ENCODE results near the gene ATXN7L3.

- TF ChIP-seq FOXM1 (IDR thresholded peaks at IDR 0.05; ENCODE audit: low read depth, low read length) (no peak), SRF (IDR thresholded peaks at IDR 0.05; ENCODE audit: low read depth in 2 of 2, low read length in 2 of 2) (no peak), REST (IDR thresholded peaks at IDR 0.05; ENCODE audit: low read depth, low read length) (no peak), CTCF (IDR thresholded peaks at IDR 0.05 in 2 of 3, conservative IDR thresholded peaks at IDR 0.05 in 1 of 3; ENCODE audit: control insufficient read depth in 2 of 3, extremely low read depth in 1 of 3, insufficient read depth in 1 of 3, low read depth in 3 of 3, low read length in 3 of 3) (no peak), USF2 (IDR thresholded peaks at IDR 0.05; ENCODE audit: borderline replicate concordance, low read depth, low read length) (no peak), ZBED1 (IDR thresholded peaks at IDR 0.05; ENCODE audit: borderline replicate concordance) (no peak), SP1 (IDR thresholded peaks at IDR 0.05; ENCODE audit: low read depth, low read length) (no peak), SMC3 (IDR thresholded peaks at IDR 0.05; ENCODE audit: borderline replicate concordance, low read length) (no peak), MXI1 (IDR thresholded peaks at IDR 0.05; ENCODE audit: low read depth, low read length) (no peak), HDAC6 (IDR thresholded peaks at IDR 0.05; ENCODE audit: unreplicated experiment) (no peak), RFX5 (IDR thresholded peaks at IDR 0.05; ENCODE audit: low read depth, low read length) (no peak), BCL11A (IDR thresholded peaks at IDR 0.05; ENCODE audit: low read depth, low read length) (no peak), JUNB (IDR thresholded peaks at IDR 0.05) (no peak)
Observed at GRCh38 chr17:44155488-44155887, 44.2 kb downstream of the ATXN7L3 start.
